GM18511 (cell line): ENCODE results near the gene HLA-DOB.

Experiments
- ATAC-seq: cut with Tn5 transposase; IDR thresholded peaks from one replicate; pipeline ENCODE4 v1.9.1; 2021; ENCODE audit warnings: mild to moderate bottlenecking, moderate library complexity; ENCODE audit not compliant: unreplicated experiment

Gene HLA-DOB

DNA sequence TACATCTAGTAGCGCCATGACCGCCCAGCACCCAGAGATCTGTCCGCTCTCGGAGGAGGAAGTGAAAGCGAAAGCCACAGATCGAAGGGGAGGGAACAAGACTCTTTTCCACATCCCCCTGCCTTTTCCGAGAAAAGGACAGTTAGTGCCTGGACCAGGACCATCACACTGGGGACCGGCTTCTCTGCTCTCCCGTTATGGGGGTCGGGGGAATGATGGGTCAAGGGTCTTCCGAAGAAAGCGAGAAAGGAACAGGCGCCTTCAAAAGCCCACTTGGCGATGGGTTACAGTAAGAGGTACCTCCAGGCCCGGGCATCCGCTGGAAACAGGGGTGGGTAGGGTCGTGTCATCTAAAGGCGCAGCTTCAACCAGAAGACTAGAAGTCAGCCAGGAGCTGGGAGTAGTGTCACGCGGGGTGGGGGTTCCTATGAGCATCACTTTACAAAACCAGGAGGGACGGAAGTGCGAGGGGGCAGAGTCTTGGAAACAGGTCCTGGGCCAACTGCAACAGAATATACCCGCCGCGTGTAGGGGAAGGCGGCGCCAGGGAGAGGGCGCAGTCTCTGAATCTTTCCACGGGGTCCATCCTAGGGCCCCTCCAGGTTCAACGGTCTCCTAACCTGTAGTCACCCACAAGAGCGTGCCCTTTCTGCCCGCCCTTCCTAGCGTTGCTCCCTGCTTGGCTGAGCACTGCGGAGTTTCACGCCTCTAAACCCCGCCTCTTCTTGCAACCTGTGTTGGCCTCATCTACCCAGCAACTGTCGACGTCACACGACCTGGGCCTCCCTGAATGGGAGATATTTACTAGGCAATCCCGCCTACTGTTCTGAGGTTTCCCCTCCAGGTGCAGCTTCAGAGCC lies 27.4 kb upstream of the HLA-DOB start, which contains the start of gene PSMB8:
Gene PSMB8 (minus strand): TSS at position 69 of the 860 bp plus-strand sequence. CDS start 51 bp downstream, at position 18.
- peak; percentile 74 for ATAC-seq

- ATAC-seq = no peak
Measured at GRCh38 chr6:32843331-32843978, 26.7 kb upstream of the HLA-DOB start.

GRCh38 chr6:32842690-32843089 lies 25.9 kb upstream of the HLA-DOB start:
- no peak for ATAC-seq

GRCh38 chr6:32842021-32842650 lies 25.3 kb upstream of the HLA-DOB start:
- no peak for ATAC-seq

- ATAC-seq = no peak
Measured at GRCh38 chr6:32840604-32841246, 23.9 kb upstream of the HLA-DOB start.

DNA sequence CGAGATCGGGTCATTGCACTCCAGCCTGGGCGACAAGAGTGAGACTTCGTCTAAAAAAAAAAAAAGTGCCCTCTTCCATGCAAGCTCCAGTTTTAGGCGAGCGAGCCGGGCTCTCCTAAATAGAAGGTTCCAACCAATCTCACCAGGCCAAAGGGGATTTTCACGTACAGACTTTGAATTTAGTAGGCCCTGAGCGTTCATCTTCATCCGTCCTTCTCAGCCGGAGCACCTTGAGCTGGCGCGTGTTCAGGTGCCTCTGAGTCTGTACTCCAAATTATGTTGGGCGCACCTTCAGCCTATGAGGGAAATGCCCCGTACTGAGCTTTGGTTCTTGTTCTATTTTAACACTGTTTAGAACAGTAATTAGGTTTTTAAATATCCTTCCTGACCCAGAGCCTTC lies 22.6 kb upstream of the HLA-DOB start:
- no peak for ATAC-seq

DNA sequence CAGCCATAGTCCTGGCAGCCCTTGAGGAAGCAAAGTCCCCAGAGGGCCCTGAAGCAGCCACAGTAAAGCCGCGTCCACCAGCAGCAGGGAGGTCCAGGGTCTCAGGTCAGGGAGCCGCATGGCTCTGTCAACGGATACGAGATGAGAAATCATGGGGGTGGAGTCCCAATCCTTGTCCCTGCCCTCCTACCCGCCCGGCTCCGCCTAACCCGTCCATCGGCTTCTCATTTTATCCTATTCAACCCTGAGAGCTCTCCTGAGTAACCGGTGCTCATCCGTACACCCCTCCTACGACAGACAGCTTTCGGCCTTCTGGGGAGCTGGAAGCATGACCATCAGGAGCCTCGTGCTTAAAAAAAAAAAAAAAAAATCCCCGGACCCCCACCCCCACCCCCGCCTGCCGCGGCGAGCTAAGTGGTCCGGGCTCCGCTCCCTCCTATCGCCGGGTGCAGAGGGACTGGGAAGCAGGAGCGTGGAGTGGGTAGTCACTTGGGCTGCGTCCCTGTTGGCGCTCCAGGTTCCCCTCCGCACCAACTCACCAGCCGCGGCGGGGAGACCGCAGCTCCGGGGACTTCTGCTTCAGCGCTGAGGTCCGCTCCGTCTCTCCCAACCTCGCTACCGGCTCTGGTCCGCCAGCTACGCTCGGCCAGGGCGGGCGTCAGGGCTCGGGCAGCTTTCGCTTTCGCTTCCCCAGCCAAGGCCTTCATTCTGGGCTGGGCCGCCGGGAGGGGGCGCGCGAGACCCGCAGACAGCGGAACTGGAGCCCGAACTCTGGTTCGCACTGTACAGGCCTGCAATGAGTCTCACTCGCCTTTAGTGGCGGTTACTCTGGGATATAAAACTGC lies 21.5 kb upstream of the HLA-DOB start, which contains the start of gene TAP2:
Gene TAP2 (minus strand): TSS at position 626 of the 845 bp plus-strand sequence. CDS start 506 bp downstream, at position 120.
- ATAC-seq = peak; percentile 78

DNA sequence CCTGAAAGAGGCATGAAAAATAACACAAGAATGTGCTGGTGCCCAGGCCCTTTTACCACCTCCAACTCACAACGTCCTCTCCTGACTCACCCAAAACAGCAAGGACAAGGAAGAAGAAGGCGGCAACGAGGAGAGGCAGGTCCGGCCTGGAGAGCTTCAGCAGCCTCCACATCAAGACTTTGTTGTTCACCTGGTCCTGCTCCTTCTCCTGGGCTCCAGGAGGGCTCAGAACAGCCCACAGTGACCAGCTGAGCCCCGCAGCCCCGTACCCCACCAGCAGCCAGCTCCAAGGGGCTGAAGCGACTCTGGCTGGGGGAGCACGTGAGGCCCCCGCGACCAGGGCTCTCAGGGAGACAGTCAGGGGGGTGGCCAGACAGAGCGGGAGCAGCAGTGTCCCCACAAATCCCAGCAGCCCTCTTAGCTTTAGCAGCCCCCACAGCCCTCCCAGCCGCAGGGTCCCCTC lies 20.9 kb upstream of the HLA-DOB start:
- no peak for ATAC-seq

GRCh38 chr6:32836873-32837272 lies 20.1 kb upstream of the HLA-DOB start:
- no peak for ATAC-seq

DNA sequence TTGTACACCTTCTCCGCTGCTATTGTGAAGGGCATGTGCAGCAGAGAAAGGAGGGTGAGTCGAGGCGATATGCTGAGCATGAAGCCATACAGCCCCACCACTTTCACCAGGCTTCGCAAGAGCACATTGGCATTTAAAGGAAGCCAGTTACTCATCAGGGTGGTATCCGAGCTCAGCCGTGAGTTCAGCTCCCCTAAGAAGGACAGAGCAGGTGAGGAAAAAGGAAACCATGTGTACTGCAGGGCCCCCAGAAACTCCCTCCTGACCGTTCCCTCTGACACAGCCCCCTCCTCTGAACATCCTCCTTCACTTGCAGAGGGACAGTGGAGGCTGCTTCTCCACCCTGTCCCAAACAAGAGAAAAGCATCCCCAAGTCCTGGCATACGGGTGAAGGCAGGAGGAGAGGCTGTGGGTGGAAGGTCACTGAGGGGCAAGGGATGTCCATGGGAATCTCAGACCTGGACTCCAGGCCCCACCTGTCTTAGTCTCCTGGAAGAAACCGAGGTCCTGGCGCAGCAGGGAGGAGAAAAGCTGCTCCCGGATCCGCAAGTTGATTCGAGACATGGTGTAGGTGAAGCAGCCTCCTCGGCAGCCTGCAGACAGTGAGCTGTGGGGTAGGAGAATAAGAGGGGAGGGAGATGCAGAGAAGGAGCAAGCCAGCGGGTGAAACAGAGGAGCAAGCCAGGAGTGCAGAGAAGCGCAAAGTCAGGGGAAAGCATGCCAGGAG lies 18.5 kb upstream of the HLA-DOB start:
- no peak for ATAC-seq

DNA sequence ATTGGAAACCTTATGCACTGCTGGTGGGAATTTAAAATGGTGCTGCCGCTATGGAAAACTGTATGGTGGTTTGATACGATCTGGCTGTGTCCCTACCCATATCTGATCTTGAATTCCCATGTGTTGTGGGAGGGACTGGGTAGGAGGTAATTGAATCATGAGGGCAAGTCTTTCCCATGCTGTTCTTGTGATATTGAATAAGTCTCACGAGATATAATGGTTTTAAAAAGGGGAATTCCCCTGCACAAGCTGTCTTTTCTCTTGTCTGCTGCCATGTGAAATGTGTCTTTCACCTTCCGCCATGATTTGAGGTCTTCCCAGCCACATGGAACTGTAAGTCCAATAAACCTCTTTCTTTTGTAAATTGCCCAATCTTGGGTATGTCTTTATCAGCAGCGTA lies 16.9 kb upstream of the HLA-DOB start:
- ATAC-seq = no peak

DNA sequence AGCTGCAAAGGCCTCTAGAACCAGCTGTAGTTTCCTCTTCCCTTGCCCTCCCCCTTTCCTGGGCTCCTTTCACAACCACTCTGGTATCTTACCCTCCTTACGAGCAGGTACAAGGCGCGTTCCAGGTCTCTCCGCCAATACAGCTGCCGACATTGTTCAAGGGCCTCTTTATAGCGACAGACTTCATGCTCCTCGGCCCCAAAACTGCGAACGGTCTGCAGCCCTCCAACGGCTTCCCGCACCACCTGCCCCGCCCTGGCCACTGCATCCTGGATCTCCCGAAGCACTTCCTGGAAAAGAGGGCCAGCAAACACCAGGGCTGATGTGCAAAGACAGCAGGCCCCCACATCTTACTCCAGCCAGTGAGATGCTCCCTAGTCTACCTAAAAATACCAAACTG lies 15.7 kb upstream of the HLA-DOB start:
- no peak for ATAC-seq

DNA sequence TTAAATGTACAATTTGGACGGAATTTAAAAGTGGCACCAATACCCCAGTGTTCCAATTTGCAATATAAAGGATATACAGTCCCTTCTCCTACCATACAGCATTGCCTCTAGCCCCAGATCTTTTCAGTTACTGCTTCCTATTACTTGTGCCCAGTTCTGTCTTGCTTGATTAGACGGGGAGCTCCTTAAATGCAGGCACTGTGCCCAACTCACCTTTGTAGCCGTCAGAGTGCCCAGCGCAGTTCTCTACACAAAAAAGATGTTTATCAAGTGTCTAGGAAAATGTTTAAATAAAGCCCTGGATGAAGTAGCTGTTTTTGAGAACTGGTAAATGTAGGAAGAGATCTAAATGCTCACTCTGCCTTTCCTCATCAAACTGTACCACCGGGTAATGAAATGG lies 14.1 kb upstream of the HLA-DOB start:
- ATAC-seq = no peak

- ATAC-seq = no peak
Measured at GRCh38 chr6:32830017-32830416, 13.2 kb upstream of the HLA-DOB start.

GRCh38 chr6:32829495-32829894 lies 12.7 kb upstream of the HLA-DOB start:
- ATAC-seq = no peak

DNA sequence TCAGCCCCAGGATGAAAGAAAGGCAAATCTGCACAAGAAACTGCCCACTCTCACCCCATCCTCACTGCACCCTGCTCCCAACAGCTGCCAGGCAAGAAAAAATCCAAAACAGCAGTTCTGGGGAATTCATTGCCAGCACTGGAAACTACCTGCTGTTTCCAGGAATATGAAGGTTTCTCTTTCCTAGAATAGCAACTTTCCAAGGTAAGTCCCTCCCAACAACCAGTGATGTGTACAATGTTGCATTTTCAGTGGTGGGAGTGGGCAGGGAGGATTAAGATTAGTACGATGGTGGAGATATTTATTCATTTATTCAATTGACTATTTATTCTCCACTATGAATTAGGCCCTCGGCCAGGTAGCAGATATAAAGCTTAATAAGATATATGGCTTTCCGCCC lies 10.2 kb upstream of the HLA-DOB start:
- ATAC-seq = no peak

DNA sequence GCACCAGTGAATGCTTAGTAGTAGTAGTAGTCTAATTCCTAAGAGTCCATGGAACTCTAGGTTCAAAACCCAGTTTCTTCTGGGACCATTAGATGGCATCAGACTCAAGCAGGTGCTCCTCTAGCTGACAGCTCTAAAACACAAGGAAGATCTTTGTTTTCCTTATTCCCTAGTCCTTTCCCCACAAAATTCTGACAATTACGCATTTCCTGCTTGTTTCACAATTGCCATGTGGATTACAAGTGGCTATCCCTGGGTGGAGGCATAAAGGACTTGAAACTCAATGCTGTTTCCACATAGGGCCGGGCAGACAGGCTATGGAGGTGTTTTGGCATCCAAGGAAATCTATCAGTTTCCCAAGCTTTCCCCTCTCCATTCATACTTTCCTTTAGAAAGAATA lies 9.2 kb upstream of the HLA-DOB start:
- no peak for ATAC-seq

DNA sequence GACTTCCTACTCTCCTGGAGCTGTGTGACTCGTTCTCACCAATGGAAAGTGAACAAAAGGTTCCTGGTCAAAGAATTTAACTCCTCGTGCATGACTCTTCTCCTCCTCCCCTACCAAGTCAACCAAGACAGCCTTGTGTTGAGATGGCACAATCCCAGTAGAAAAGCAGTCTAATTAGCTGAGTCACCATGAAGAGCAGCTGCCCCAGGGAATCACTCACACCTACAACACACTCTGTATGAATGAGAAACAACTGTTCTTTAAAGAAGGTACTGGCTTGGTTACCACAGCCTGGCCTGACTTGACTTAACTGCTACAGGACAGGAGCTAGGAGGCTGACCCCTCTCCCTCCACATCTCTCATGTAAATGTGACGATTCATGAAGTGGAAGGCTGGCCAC lies 2.9 kb upstream of the HLA-DOB start:
- ATAC-seq = no peak

- no peak for ATAC-seq
Measured at GRCh38 chr6:32818867-32819266, 2.1 kb upstream of the HLA-DOB start.
